Nephron progenitor cell (in vitro differentiated cells): ENCODE results near the gene CGREF1.

ENCODE experiments used
- DNase-seq: peaks from one replicate; pipeline ENCODE4 v3.0.0; 2021
- H3K27ac Mint-ChIP-seq: 2 replicates; pipeline ENCODE4 v1.8.0; 2021; ENCODE audit warnings: mild to moderate bottlenecking, moderate library complexity, mixed read lengths
- H3K27me3 Mint-ChIP-seq: 2 replicates; pipeline ENCODE4 v1.8.0; 2021; ENCODE audit warnings: mild to moderate bottlenecking, low read depth, mixed read lengths; ENCODE audit not compliant: poor library complexity
- H3K36me3 Mint-ChIP-seq: 2 replicates; pipeline ENCODE4 v1.8.0; 2021; ENCODE audit warnings: low read depth, mixed read lengths
- H3K4me1 Mint-ChIP-seq: 2 replicates; pipeline ENCODE4 v1.8.0; 2021; ENCODE audit warnings: mixed read lengths
- H3K4me3 Mint-ChIP-seq: 2 replicates; pipeline ENCODE4 v1.8.0; 2021; ENCODE audit warnings: mild to moderate bottlenecking, moderate library complexity, mixed read lengths
- H3K9me3 Mint-ChIP-seq: 2 replicates; pipeline ENCODE4 v1.8.0; 2021; ENCODE audit warnings: mild to moderate bottlenecking, moderate library complexity, mixed read lengths
- TF ChIP-seq, protein P1 (sequence below): fragments of 200-600 bp; sonication (generic); IDR thresholded peaks from 2 replicates; pipeline ENCODE4 v1.5.0; 2021; ENCODE audit warnings: antibody characterized with exemption

CGREF1 gene

DNA sequence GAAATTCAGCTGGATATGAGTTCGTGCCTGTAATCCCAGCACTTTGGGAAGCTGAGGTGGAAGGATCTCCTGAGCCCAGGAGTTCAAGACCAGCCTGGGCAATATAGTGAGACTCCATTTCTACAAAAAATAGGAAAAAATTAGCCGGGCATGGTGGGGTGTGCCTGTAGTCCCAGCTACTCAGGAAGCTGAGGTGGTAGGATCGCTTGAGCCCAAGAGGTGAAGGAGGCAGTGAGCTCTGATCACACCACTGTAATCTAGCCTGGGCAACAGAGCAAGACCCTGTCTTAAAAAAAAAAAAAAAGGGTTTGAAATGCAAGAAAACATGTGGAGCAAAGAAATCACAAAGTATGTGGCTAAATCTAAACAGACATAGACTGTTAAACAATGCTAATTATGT lies 9.8 kb downstream of the CGREF1 start:
- Mint-ChIP-seq H3K36me3 (no peaks in the 10 kb centered on the region), H3K9me3 (no peaks in the 10 kb centered on the region), H3K27me3 (peaks cover 38% of the 10 kb centered on the region), H3K27ac (no peak overlapping the region), H3K4me3 (no peak overlapping the region), H3K4me1 (peaks cover 5% of the 10 kb centered on the region)
- no peak for DNase-seq
- TF ChIP-seq, protein P1, sequence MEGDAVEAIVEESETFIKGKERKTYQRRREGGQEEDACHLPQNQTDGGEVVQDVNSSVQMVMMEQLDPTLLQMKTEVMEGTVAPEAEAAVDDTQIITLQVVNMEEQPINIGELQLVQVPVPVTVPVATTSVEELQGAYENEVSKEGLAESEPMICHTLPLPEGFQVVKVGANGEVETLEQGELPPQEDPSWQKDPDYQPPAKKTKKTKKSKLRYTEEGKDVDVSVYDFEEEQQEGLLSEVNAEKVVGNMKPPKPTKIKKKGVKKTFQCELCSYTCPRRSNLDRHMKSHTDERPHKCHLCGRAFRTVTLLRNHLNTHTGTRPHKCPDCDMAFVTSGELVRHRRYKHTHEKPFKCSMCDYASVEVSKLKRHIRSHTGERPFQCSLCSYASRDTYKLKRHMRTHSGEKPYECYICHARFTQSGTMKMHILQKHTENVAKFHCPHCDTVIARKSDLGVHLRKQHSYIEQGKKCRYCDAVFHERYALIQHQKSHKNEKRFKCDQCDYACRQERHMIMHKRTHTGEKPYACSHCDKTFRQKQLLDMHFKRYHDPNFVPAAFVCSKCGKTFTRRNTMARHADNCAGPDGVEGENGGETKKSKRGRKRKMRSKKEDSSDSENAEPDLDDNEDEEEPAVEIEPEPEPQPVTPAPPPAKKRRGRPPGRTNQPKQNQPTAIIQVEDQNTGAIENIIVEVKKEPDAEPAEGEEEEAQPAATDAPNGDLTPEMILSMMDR = no peak

DNA sequence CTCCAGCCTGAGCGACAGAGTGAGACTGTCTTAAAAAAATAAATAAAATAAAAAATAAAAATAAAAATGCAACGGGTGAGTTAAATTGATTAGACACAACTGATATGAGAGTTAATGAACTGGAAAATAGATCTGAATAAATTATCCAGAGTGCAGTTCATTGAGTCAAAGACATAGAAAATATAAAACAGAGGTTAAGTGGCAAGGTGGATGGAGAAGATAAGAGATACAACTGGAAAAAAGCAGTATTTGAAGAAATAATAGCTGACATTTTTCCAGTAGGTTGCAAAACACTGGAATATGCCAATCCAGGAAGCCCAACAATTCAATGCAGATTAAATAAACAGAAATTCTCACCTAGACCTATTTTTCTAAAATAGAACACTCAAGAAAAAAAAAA lies 10.7 kb downstream of the CGREF1 start:
- peaks cover 31% of the 10 kb centered on the region for H3K27me3 Mint-ChIP-seq
- no peak overlapping the region for H3K4me3 Mint-ChIP-seq
- no peaks in the 10 kb centered on the region for H3K36me3 Mint-ChIP-seq
- no peak overlapping the region for H3K27ac Mint-ChIP-seq
- DNase-seq = no peak
- H3K9me3 Mint-ChIP-seq = no peaks in the 10 kb centered on the region
- H3K4me1 Mint-ChIP-seq = peaks cover 5% of the 10 kb centered on the region
- TF ChIP-seq, protein P1 = no peak

- Mint-ChIP-seq H3K27ac (no peak overlapping the region), H3K9me3 (no peaks in the 10 kb centered on the region), H3K27me3 (peaks cover 27% of the 10 kb centered on the region), H3K4me3 (no peak overlapping the region), H3K4me1 (peaks cover 5% of the 10 kb centered on the region), H3K36me3 (no peaks in the 10 kb centered on the region)
- DNase-seq = no peak
- TF ChIP-seq, protein P1 = no peak
These were observed 12.9 kb downstream of the CGREF1 start for GRCh38 chr2:27105981-27106380.

- H3K4me3 Mint-ChIP-seq = no peak overlapping the region
- H3K9me3 Mint-ChIP-seq = no peaks in the 10 kb centered on the region
- TF ChIP-seq, protein P1 = no peak
- no peaks in the 10 kb centered on the region for H3K36me3 Mint-ChIP-seq
- DNase-seq = no peak
- H3K4me1 Mint-ChIP-seq = peaks cover 12% of the 10 kb centered on the region
- no peak overlapping the region for H3K27ac Mint-ChIP-seq
- H3K27me3 Mint-ChIP-seq = peaks cover 22% of the 10 kb centered on the region
These were observed 16.6 kb downstream of the CGREF1 start for GRCh38 chr2:27102329-27102728.

DNA sequence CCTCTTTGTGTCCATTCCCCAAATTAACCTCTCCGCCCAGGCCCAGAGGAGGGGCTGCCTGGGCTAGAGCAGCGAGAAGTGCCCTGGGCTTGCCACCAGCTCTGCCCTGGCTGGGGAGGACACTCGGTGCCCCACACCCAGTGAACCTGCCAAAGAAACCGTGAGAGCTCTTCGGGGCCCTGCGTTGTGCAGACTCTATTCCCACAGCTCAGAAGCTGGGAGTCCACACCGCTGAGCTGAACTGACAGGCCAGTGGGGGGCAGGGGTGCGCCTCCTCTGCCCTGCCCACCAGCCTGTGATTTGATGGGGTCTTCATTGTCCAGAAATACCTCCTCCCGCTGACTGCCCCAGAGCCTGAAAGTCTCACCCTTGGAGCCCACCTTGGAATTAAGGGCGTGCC lies 18.9 kb downstream of the CGREF1 start:
- Mint-ChIP-seq H3K9me3 (no peaks in the 10 kb centered on the region), H3K36me3 (no peaks in the 10 kb centered on the region), H3K27me3 (peaks cover 22% of the 10 kb centered on the region), H3K4me3 (no peak overlapping the region), H3K27ac (no peak overlapping the region), H3K4me1 (peaks cover 27% of the 10 kb centered on the region)
- TF ChIP-seq, protein P1 = no peak
- no peak for DNase-seq

GRCh38 chr2:27099334-27099955 lies 19.5 kb downstream of the CGREF1 start:
- TF ChIP-seq, protein P1 = no peak
- peaks cover 27% of the 10 kb centered on the region for H3K4me1 Mint-ChIP-seq
- no peaks in the 10 kb centered on the region for H3K36me3 Mint-ChIP-seq
- H3K4me3 Mint-ChIP-seq = no peak overlapping the region
- peaks cover 22% of the 10 kb centered on the region for H3K27me3 Mint-ChIP-seq
- DNase-seq = no peak
- H3K9me3 Mint-ChIP-seq = no peaks in the 10 kb centered on the region
- H3K27ac Mint-ChIP-seq = no peak overlapping the region
